Liver (tissue), 9 donors: ENCODE data around the gene CCDC86. TPM values are rescaled to one million over a fixed set of nuclear protein-coding genes. Genes with fewer than 3 reads are reported as not detected.

ENCODE experiments used
- DNase-seq: peaks from one replicate; pipeline ENCODE4 v3.0.0-alpha.2; 2017; ENCODE audit warnings: low spot score
- H3K27ac ChIP-seq, 2 donors: one replicate each; pipeline ENCODE4 v1.7.0; 2013; ENCODE audit warnings: inconsistent platforms in 2 of 2, low read length in 2 of 2, control low read depth in 1 of 2, low read depth in 1 of 2, mild to moderate bottlenecking in 1 of 2
- H3K27me3 ChIP-seq, 4 donors: one replicate each; pipeline versions ENCODE4 v1.6.1 to v1.7.0; 2013; ENCODE audit warnings: low read length in 3 of 4, inconsistent platforms in 1 of 4, mild to moderate bottlenecking in 1 of 4, moderate library complexity in 1 of 4; ENCODE audit not compliant: control insufficient read depth in 4 of 4, insufficient read depth in 4 of 4
- H3K36me3 ChIP-seq, 4 donors: one replicate each; pipeline versions ENCODE4 v1.6.1 to v1.7.0; 2013; ENCODE audit warnings: low read length in 3 of 4, mild to moderate bottlenecking in 3 of 4, low read depth in 1 of 4, moderate library complexity in 1 of 4; ENCODE audit not compliant: control insufficient read depth in 4 of 4, insufficient read depth in 3 of 4
- H3K4me1 ChIP-seq, 4 donors: one replicate each; pipeline versions ENCODE4 v1.6.1 to v1.7.0; 2013; ENCODE audit warnings: low read length in 3 of 4, mild to moderate bottlenecking in 3 of 4, moderate library complexity in 1 of 4; ENCODE audit not compliant: control insufficient read depth in 4 of 4, insufficient read depth in 4 of 4
- H3K4me3 ChIP-seq, 3 donors: one replicate each; pipeline versions ENCODE4 v1.6.1 to v1.7.0; 2013; ENCODE audit warnings: low read length in 3 of 3, control low read depth in 1 of 3, low read depth in 1 of 3, mild to moderate bottlenecking in 1 of 3
- H3K9ac ChIP-seq, 2 donors: one replicate each; pipeline ENCODE4 v1.7.0; 2013; ENCODE audit warnings: low read length in 2 of 2, mild to moderate bottlenecking in 2 of 2, moderate library complexity in 2 of 2, control low read depth in 1 of 2, low read depth in 1 of 2
- H3K9me3 ChIP-seq, 4 donors: one replicate each; pipeline versions ENCODE4 v1.6.1 to v1.7.0; 2013; ENCODE audit warnings: low read length in 3 of 4; ENCODE audit not compliant: control insufficient read depth in 4 of 4
- EGR1 ChIP-seq, 2 donors: IDR thresholded peaks; 2 replicates each; pipeline ENCODE4 v1.6.1; 2016 to 2018; ENCODE audit warnings: antibody characterized with exemption in 2 of 2, low read depth in 2 of 2
- FOXA2 ChIP-seq: IDR thresholded peaks from 2 replicates; pipeline ENCODE4 v1.6.1; 2016; ENCODE audit warnings: antibody characterized with exemption
- GABPA ChIP-seq, 2 donors: IDR thresholded peaks in 1 of 2; conservative IDR thresholded peaks in 1 of 2; 2 replicates each; pipeline ENCODE4 v1.6.1; 2016; ENCODE audit warnings: antibody characterized with exemption in 2 of 2, mild to moderate bottlenecking in 1 of 2, moderate library complexity in 1 of 2
- HNF4A ChIP-seq, 2 donors: conservative IDR thresholded peaks; 2 replicates each; pipeline ENCODE4 v1.6.1; 2016; ENCODE audit warnings: antibody characterized with exemption in 2 of 2, mild to moderate bottlenecking in 2 of 2
- HNF4G ChIP-seq: IDR thresholded peaks from 2 replicates; pipeline ENCODE4 v1.6.1; 2016; ENCODE audit warnings: antibody characterized with exemption
- JUND ChIP-seq, 2 donors: IDR thresholded peaks; 2 replicates each; pipeline ENCODE4 v1.6.1; 2016; ENCODE audit warnings: antibody characterized with exemption in 2 of 2
- NR2F2 ChIP-seq: IDR thresholded peaks from 2 replicates; pipeline ENCODE4 v1.6.1; 2016; ENCODE audit warnings: antibody characterized with exemption
- RAD21 ChIP-seq, 2 donors: IDR thresholded peaks; 2 replicates each; pipeline ENCODE4 v1.6.1; 2016; ENCODE audit warnings: antibody characterized with exemption in 2 of 2, mild to moderate bottlenecking in 2 of 2
- RXRA ChIP-seq, 2 donors: IDR thresholded peaks; 2 replicates each; pipeline ENCODE4 v1.6.1; 2017 to 2018; ENCODE audit warnings: antibody characterized with exemption in 2 of 2, mild to moderate bottlenecking in 1 of 2
- SP1 ChIP-seq: IDR thresholded peaks from 2 replicates; pipeline ENCODE4 v1.6.1; 2018; ENCODE audit warnings: antibody characterized with exemption, mild to moderate bottlenecking
- TAF1 ChIP-seq: conservative IDR thresholded peaks from 2 replicates; pipeline ENCODE4 v1.6.1; 2016; ENCODE audit warnings: antibody characterized with exemption, mild to moderate bottlenecking
- YY1 ChIP-seq: IDR thresholded peaks from 2 replicates; pipeline ENCODE4 v1.6.1; 2016; ENCODE audit warnings: antibody characterized with exemption, mild to moderate bottlenecking
- WGBS: extraction: QIAGEN DNeasy Blood & Tissue Kit; methylation state at CpG from one replicate; pipeline ENCODE4 v1.1.7; 2013; 5-methylcytosine and 5-hydroxymethylcytosine counted together
- polyA plus RNA-seq, 2 donors: library from polyadenylated mRNA; stranded (reverse) in 1 of 2; unstranded in 1 of 2; fragments of 200-250 nt in 1 of 2; fragments of >200 nt in 1 of 2; fragmentation: Nextera tagmentation in 1 of 2; extraction: Ambion mirVana in 1 of 2; gene quantifications; one replicate each; pipeline versions ENCODE4 v1.2.1 to v1.2.3, GENCODE V29; 2013 to 2015
- total RNA-seq, 2 donors: library from RNA; depleted of rRNA; stranded (reverse); fragments of >200 nt; gene quantifications; one replicate each; pipeline ENCODE4 v1.2.3, GENCODE V29; 2014
- TF ChIP-seq, protein P1 (sequence below): IDR thresholded peaks from 2 replicates; pipeline ENCODE4 v1.6.1; 2016; ENCODE audit warnings: antibody characterized with exemption
- TF ChIP-seq, protein P2 (sequence below): fragments of 150-350 bp; IDR thresholded peaks from 2 replicates; pipeline ENCODE4 v1.5.1; 2017; ENCODE audit warnings: improper control_type of control experiment, low read depth, low read length; ENCODE audit not compliant: missing input control
- TF ChIP-seq, protein P3 (sequence below): IDR thresholded peaks from 2 replicates; pipeline ENCODE4 v1.6.1; 2016; ENCODE audit warnings: antibody characterized with exemption, mild to moderate bottlenecking
- donor health status: healthy.
- donor health status: healthy.
- donor health status: healthy.
- donor health status: healthy.
- donor health status: healthy.

Gene CCDC86
- total and polyA plus RNA-seq, 4 donors, result 5.0 to 9.4 (median 5.7) TPM

DNA sequence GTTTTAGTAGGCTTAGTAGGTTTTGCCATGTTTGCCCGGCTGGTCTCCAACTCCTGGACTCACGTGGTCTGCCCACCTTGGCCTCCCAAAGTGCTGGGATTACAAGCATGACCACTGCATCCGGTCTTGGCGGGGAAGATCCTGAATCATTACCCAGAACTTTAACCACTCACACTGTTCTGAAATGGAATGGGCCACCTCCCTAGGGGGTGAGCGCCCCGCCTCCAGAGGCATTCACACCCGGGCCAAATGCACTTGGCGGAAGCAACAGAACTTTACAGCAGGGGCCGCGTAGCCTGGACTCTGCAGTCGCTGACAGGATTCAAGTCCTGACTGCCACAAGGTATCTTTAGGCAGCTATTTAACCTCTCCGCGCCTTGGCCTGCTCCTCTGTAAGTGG lies 5.4 kb downstream of the CCDC86 start:
- H3K9ac ChIP-seq, result no peak overlapping the region
- H3K4me3 ChIP-seq, result no peak overlapping the region
- peaks cover 0 to 30% (median 2%) of the 10 kb centered on the region in 4 donors for H3K36me3 ChIP-seq
- WGBS, result 85% methylated on average over 13 of the region's 13 CpGs
- peaks cover 4 to 32% (median 25%) of the 10 kb centered on the region in 4 donors for H3K4me1 ChIP-seq
- no peak for TF ChIP-seq EGR1 (IDR thresholded peaks at IDR 0.05; ENCODE audit: low read depth in 2 of 2)
- TF ChIP-seq, protein P1, sequence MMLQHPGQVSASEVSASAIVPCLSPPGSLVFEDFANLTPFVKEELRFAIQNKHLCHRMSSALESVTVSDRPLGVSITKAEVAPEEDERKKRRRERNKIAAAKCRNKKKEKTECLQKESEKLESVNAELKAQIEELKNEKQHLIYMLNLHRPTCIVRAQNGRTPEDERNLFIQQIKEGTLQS, result no peak
- TF ChIP-seq JUND (IDR thresholded peaks at IDR 0.05), result no peak
- TF ChIP-seq HNF4G, result no peak
- TF ChIP-seq, protein P2, sequence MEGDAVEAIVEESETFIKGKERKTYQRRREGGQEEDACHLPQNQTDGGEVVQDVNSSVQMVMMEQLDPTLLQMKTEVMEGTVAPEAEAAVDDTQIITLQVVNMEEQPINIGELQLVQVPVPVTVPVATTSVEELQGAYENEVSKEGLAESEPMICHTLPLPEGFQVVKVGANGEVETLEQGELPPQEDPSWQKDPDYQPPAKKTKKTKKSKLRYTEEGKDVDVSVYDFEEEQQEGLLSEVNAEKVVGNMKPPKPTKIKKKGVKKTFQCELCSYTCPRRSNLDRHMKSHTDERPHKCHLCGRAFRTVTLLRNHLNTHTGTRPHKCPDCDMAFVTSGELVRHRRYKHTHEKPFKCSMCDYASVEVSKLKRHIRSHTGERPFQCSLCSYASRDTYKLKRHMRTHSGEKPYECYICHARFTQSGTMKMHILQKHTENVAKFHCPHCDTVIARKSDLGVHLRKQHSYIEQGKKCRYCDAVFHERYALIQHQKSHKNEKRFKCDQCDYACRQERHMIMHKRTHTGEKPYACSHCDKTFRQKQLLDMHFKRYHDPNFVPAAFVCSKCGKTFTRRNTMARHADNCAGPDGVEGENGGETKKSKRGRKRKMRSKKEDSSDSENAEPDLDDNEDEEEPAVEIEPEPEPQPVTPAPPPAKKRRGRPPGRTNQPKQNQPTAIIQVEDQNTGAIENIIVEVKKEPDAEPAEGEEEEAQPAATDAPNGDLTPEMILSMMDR, result no peak
- no peak for TF ChIP-seq HNF4A (conservative IDR thresholded peaks at IDR 0.05)
- no peak for TF ChIP-seq SP1
- no peak for TF ChIP-seq RXRA (IDR thresholded peaks at IDR 0.05)
- TF ChIP-seq GABPA (IDR thresholded peaks at IDR 0.05 in 1 of 2, conservative IDR thresholded peaks at IDR 0.05 in 1 of 2), result no peak
- TF ChIP-seq TAF1, result no peak
- no peaks in the 10 kb centered on the region for H3K9me3 ChIP-seq
- H3K27ac ChIP-seq, result no peak overlapping the region
- no peak for DNase-seq
- H3K27me3 ChIP-seq, result no peaks in the 10 kb centered on the region

- Histone ChIP-seq H3K9me3 (no peaks in the 10 kb centered on the region), H3K27ac (no peak overlapping the region), H3K9ac (no peak overlapping the region), H3K27me3 (no peaks in the 10 kb centered on the region), H3K4me1 (peaks cover 4 to 26% (median 22%) of the 10 kb centered on the region in 4 donors), H3K36me3 (peaks cover 0 to 30% (median 2%) of the 10 kb centered on the region in 4 donors), H3K4me3 (no peak overlapping the region)
- WGBS, result 93% methylated on average over 12 of the region's 12 CpGs
- TF ChIP-seq RAD21 (IDR thresholded peaks at IDR 0.05), result no peak
- no peak for TF ChIP-seq SP1
- TF ChIP-seq GABPA (IDR thresholded peaks at IDR 0.05 in 1 of 2, conservative IDR thresholded peaks at IDR 0.05 in 1 of 2), result no peak
- TF ChIP-seq RXRA (IDR thresholded peaks at IDR 0.05), result no peak
- no peak for TF ChIP-seq NR2F2
- TF ChIP-seq, protein P3, sequence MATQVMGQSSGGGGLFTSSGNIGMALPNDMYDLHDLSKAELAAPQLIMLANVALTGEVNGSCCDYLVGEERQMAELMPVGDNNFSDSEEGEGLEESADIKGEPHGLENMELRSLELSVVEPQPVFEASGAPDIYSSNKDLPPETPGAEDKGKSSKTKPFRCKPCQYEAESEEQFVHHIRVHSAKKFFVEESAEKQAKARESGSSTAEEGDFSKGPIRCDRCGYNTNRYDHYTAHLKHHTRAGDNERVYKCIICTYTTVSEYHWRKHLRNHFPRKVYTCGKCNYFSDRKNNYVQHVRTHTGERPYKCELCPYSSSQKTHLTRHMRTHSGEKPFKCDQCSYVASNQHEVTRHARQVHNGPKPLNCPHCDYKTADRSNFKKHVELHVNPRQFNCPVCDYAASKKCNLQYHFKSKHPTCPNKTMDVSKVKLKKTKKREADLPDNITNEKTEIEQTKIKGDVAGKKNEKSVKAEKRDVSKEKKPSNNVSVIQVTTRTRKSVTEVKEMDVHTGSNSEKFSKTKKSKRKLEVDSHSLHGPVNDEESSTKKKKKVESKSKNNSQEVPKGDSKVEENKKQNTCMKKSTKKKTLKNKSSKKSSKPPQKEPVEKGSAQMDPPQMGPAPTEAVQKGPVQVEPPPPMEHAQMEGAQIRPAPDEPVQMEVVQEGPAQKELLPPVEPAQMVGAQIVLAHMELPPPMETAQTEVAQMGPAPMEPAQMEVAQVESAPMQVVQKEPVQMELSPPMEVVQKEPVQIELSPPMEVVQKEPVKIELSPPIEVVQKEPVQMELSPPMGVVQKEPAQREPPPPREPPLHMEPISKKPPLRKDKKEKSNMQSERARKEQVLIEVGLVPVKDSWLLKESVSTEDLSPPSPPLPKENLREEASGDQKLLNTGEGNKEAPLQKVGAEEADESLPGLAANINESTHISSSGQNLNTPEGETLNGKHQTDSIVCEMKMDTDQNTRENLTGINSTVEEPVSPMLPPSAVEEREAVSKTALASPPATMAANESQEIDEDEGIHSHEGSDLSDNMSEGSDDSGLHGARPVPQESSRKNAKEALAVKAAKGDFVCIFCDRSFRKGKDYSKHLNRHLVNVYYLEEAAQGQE, result no peak
- no peak for TF ChIP-seq YY1
- TF ChIP-seq JUND (IDR thresholded peaks at IDR 0.05), result no peak
- no peak for TF ChIP-seq FOXA2
- no peak for TF ChIP-seq HNF4A (conservative IDR thresholded peaks at IDR 0.05)
- DNase-seq, result no peak
These were observed 6.0 kb downstream of the CCDC86 start for GRCh38 chr11:60847896-60848295.
